OCI-LY1 (cell line): ENCODE data around the gene LGALS9B.
"Not testable (repeated sequence)": the region's sequence is repeated elsewhere in the genome, so short reads cannot be mapped to it uniquely, and the experiment has no call there.

Source experiments
- H2AFZ ChIP-seq: fragments of 200-600 bp; sonication (generic), shearing (Covaris generic); 2 replicates; pipeline ENCODE4 v1.6.0; 2014; ENCODE audit warnings: antibody characterized with exemption, mild to moderate bottlenecking, low read length
- H3F3A ChIP-seq: fragments of 200-600 bp; sonication (generic), shearing (Covaris generic); 2 replicates; pipeline ENCODE4 v1.6.0; 2014; ENCODE audit warnings: mild to moderate bottlenecking, antibody characterized with exemption, low read length, moderate library complexity; ENCODE audit not compliant: insufficient read depth
- H3K27ac ChIP-seq: fragments of 200-600 bp; sonication (generic); 2 replicates; pipeline ENCODE4 v1.5.1; 2014; ENCODE audit warnings: low read length, mixed run types, mild to moderate bottlenecking, low read depth; ENCODE audit not compliant: poor library complexity, severe bottlenecking
- H3K27me3 ChIP-seq: fragments of 200-600 bp; sonication (generic); 2 replicates; pipeline ENCODE4 v1.6.0; 2014; ENCODE audit warnings: antibody characterized with exemption, mild to moderate bottlenecking, low read length, moderate library complexity; ENCODE audit not compliant: insufficient read depth
- H3K36me3 ChIP-seq: fragments of 200-600 bp; sonication (generic); 2 replicates; pipeline ENCODE4 v1.6.1; 2014; ENCODE audit warnings: mild to moderate bottlenecking, antibody characterized with exemption, low read length, moderate library complexity, mixed read lengths; ENCODE audit not compliant: insufficient read depth
- H3K4me1 ChIP-seq: fragments of 200-600 bp; sonication (generic); 2 replicates; pipeline ENCODE4 v1.5.1; 2014; ENCODE audit warnings: mild to moderate bottlenecking, low read length, moderate library complexity; ENCODE audit not compliant: insufficient read depth, severe bottlenecking
- H3K4me2 ChIP-seq: fragments of 200-600 bp; sonication (generic), shearing (Covaris generic); 2 replicates; pipeline ENCODE4 v1.6.1; 2014; ENCODE audit warnings: low read length
- H3K4me3 ChIP-seq: fragments of 200-600 bp; sonication (generic); 2 replicates; pipeline ENCODE4 v1.5.1; 2014; ENCODE audit warnings: low read length, low read depth, mild to moderate bottlenecking, mixed read lengths; ENCODE audit not compliant: poor library complexity, severe bottlenecking
- H3K79me2 ChIP-seq: fragments of 200-600 bp; shearing (Covaris generic); 2 replicates; pipeline ENCODE4 v1.6.1; 2016; ENCODE audit warnings: mixed run types, low read length, mixed read lengths; ENCODE audit not compliant: insufficient read depth
- H3K9ac ChIP-seq: fragments of 200-600 bp; sonication (generic), shearing (Covaris generic); 2 replicates; pipeline ENCODE4 v1.6.1; 2014; ENCODE audit warnings: mild to moderate bottlenecking, low read length, mixed read lengths
- H3K9me2 ChIP-seq: fragments of 200-600 bp; sonication (generic), shearing (Covaris generic); 2 replicates; pipeline ENCODE4 v1.6.1; 2014; ENCODE audit warnings: low read depth, mild to moderate bottlenecking, low read length, mixed read lengths
- H3K9me3 ChIP-seq: fragments of 200-600 bp; shearing (Covaris generic); 2 replicates; pipeline ENCODE4 v1.6.1; 2014; ENCODE audit warnings: low read length, mixed read lengths
- H4K20me1 ChIP-seq: fragments of 200-600 bp; sonication (generic), shearing (Covaris generic); 2 replicates; pipeline ENCODE4 v1.6.0; 2016; ENCODE audit warnings: mild to moderate bottlenecking, low read length; ENCODE audit not compliant: insufficient read depth

LGALS9B gene

DNA sequence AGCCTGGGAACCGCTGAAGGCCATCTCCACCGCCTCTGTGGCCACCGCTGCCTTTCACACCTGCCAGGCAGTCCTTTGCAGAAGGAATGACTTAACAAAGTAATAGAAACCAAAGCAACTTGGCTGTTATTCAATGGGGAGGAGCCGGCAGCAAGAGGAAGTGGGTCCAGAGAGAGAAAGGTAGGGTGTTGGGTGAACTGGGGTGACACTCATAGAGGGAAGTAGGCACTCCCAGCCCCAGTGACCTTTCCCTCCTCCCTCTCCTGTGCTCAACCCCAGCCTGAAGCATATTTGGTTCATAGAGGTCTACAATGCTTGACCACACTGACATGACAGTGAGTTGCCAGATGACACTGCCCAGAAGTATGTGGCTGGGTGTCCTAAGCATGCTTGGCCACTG, at the start of gene LGALS9B:
Gene LGALS9B, minus strand, starts transcription at position 93 of the 400 bp plus-strand sequence. Its CDS starts 69 bp downstream, at position 24.
- H2AFZ ChIP-seq, H3K27ac ChIP-seq, H3K4me3 ChIP-seq, H3K36me3 ChIP-seq, H3K9ac ChIP-seq, H3K27me3 ChIP-seq, H4K20me1 ChIP-seq, H3K9me2 ChIP-seq, H3K4me1 ChIP-seq, H3F3A ChIP-seq, H3K4me2 ChIP-seq, H3K79me2 ChIP-seq, H3K9me3 ChIP-seq: not testable (repeated sequence)

- H3K36me3 ChIP-seq, H3K9me2 ChIP-seq: not testable (repeated sequence)
Measured at GRCh38 chr17:20516986-20517385, 49.6 kb upstream of the LGALS9B start.

GRCh38 chr17:20515099-20515498, 47.8 kb upstream of the LGALS9B start:
- H4K20me1 ChIP-seq, H3K27ac ChIP-seq, H3K27me3 ChIP-seq, H3K79me2 ChIP-seq, H3K9me2 ChIP-seq, H3K4me1 ChIP-seq, H3K4me3 ChIP-seq, H3K4me2 ChIP-seq, H3F3A ChIP-seq, H3K9ac ChIP-seq, H3K36me3 ChIP-seq, H2AFZ ChIP-seq, H3K9me3 ChIP-seq: not testable (repeated sequence)

More at GRCh38 chr17:20516986-20517385, 49.6 kb upstream of the LGALS9B start:
- H3K27me3 ChIP-seq, H3K9me3 ChIP-seq, H3K79me2 ChIP-seq, H3K4me2 ChIP-seq, H3K4me1 ChIP-seq, H3K9ac ChIP-seq, H3F3A ChIP-seq, H3K27ac ChIP-seq, H4K20me1 ChIP-seq, H2AFZ ChIP-seq, H3K4me3 ChIP-seq: not testable (repeated sequence)

DNA sequence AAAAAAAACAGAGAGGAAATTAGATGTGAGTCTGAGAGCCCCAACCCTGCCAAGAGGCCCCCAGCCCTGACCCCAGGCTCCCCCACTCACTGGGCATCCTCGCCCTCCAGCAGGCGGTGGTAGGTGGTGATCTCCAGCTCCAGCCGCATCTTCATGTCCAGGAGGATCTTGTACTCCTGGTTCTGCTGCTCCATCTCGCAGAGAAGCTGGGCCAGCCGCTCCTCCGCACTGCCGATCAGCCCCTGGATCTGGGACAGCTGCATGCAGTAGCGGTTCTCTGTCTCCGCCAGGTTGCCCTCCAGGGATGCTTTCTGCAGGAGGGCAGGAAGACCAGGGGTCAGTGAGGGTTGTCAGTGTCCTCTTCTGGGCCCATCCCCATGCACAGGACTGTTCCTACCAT, 46.2 kb upstream of the LGALS9B start:
- not testable (repeated sequence) for H3K27me3 ChIP-seq, H3K4me1 ChIP-seq, H3F3A ChIP-seq, H3K9me3 ChIP-seq, H2AFZ ChIP-seq, H3K36me3 ChIP-seq, H4K20me1 ChIP-seq, H3K4me2 ChIP-seq, H3K9me2 ChIP-seq, H3K79me2 ChIP-seq, H3K9ac ChIP-seq, H3K27ac ChIP-seq, H3K4me3 ChIP-seq

- H3K9me3 ChIP-seq, H3K9ac ChIP-seq, H3F3A ChIP-seq, H4K20me1 ChIP-seq, H3K79me2 ChIP-seq, H3K27ac ChIP-seq, H3K4me1 ChIP-seq, H3K4me3 ChIP-seq, H3K27me3 ChIP-seq, H3K9me2 ChIP-seq, H2AFZ ChIP-seq, H3K36me3 ChIP-seq, H3K4me2 ChIP-seq: not testable (repeated sequence)
Measured at GRCh38 chr17:20512378-20512777, 45.0 kb upstream of the LGALS9B start.

DNA sequence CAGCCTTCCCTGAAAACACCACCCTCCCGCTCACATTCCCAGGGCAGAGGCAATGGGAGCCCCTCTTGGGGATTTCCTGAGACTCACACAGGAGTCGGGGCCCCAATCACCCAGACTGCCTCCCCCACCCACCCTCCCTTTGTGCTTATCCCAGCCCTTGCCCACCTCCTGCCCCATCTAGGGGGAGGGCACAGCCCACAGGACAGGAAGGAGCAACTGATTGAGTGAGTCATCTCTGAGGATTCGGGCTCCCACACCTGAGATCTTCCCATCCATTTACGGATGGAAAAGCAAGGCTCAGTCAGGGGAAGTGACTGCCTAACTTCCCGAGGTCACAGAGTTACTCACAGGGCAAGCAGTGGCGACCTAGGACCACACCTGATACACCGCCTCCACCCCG, 44.4 kb upstream of the LGALS9B start:
- H3K9me2 ChIP-seq, H3K9me3 ChIP-seq, H3K79me2 ChIP-seq: not testable (repeated sequence)

DNA sequence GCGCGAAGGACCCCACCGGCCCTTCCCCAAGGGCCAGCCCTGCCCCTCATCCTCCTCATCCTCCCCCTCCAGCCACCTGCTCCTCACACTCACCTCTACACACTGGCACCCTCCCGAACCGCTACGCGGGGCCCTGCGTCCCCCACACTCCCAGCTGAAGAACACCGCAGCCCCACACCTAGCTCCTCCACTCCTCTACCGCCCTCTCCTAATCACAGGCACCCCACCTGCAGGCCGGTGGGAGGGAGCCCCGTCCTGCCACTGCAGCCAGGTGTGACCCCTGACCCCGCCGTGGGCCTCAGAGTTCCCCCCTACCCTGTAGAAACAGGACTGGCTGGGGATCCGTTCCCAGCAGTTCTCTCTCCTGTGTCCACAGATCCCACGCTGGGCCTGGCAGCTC, 38.0 kb upstream of the LGALS9B start:
- H3K9me3 ChIP-seq, H3K4me1 ChIP-seq, H3K27me3 ChIP-seq, H3K27ac ChIP-seq, H2AFZ ChIP-seq, H3K9ac ChIP-seq, H3K9me2 ChIP-seq, H3K36me3 ChIP-seq, H3K4me3 ChIP-seq, H4K20me1 ChIP-seq, H3K4me2 ChIP-seq, H3F3A ChIP-seq, H3K79me2 ChIP-seq: not testable (repeated sequence)

More for the DNA sequence above, 44.4 kb upstream of the LGALS9B start:
- H3F3A ChIP-seq, H3K4me3 ChIP-seq, H3K4me2 ChIP-seq, H2AFZ ChIP-seq, H3K4me1 ChIP-seq, H4K20me1 ChIP-seq, H3K27me3 ChIP-seq, H3K27ac ChIP-seq, H3K36me3 ChIP-seq, H3K9ac ChIP-seq: not testable (repeated sequence)

- H3K4me2 ChIP-seq, H3K27ac ChIP-seq, H3K9me3 ChIP-seq: not testable (repeated sequence)
Measured at GRCh38 chr17:20504388-20505066, 37.2 kb upstream of the LGALS9B start.

More at GRCh38 chr17:20504388-20505066, 37.2 kb upstream of the LGALS9B start:
- not testable (repeated sequence) for H3K36me3 ChIP-seq, H3K27me3 ChIP-seq, H4K20me1 ChIP-seq, H2AFZ ChIP-seq, H3K79me2 ChIP-seq, H3K4me3 ChIP-seq, H3K9me2 ChIP-seq, H3K9ac ChIP-seq, H3F3A ChIP-seq, H3K4me1 ChIP-seq
